ENCODE measurements around the gene C15orf40.
"Not testable (repeated sequence)": the region's sequence is repeated elsewhere in the genome, so short reads cannot be mapped to it uniquely, and the experiment has no call there.

Gene C15orf40

DNA sequence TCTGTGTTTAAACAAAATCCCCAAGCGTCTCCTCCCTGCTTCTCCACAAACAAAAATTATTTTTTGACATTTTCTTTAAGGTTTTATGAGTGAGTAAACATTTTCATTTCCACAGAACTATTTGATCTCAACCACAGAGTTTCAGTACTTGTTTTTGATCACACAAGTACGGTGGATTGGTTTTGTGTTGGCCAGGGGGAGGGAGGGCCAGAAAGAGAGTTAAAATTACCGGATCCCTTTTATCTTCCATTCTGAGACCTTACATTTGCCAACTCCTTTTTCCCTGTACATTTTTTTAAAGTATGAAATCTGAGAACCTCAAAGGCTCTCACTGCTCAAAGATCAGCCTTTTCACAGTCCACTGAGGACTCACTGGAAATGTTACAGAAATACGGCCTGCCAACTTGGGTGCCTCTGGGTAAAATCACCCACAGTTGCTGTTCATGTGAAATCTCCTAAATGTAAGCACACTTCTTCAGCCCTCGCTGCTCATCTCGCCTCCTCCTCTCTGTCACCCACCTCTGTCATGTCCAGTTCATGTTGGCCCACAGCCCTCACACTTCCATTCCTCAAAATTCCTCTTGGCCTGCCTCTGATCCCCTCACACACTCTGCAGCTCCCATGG, 60.6 kb downstream of the C15orf40 start:
- no peak for DNase-seq

DNA sequence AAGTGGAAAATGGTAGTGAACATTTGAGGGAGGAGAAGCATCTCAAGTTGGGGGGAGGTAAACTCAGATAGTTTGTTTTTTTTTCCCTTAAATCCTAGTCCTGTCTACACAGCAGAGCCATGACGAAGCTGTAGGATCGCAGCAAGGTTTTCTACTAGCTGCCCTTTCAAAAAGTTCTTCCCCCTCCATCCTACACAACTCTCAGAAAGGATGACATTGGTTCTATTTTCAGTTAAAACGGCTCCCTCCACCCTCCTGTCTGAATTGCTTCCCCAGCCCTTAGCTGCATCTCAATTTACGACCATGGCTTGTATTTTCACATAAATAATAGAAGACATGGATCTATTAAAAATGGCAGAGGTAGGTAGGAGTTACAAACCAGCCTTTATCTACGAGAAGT, 61.1 kb downstream of the C15orf40 start:
- DNase-seq, result no peak

DNA sequence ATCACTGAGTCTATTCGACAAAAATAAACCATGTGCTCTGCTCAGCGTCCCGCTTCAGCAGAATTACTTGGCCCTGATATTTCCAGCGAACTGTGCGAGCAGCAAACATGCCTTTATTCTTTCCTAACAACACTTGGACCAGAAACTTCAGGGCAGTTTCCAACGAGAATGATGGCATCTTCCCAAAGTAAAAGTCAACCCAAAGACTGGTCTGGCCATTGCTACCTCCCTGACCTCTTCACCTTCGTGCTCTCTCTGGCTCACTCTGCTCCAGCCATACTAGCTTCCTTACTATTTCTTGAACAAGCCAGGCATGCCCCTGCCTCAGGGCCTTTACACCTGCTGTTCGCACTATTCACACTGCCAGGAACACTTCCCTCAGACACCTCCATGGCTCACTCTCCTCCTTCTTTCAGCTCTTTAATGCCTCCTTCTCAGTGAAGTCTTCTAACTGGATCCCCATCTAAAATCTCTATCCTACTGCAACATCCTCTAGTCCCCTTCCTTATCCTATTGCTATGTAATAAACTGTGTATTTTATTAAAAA, 65.2 kb downstream of the C15orf40 start:
- no peak for DNase-seq

DNA sequence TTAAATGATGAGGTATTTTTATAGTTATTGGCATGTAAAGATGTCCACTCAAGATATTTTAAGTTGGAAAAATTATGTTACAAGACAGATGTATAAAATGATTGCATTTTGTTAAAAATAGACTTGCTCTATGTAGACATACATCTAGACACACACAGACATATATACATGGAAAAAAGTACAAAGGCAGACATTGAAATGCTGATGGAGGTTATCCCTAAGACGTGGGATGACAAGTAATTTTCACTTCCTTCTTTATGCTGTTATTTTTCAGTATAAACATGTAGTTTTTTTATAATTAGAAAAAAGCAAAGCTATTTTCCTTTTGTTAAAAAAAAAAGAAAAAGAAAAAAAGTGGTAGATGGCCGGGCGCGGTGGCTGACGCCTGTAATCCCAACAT, 66.1 kb downstream of the C15orf40 start:
- no peak for DNase-seq

DNA sequence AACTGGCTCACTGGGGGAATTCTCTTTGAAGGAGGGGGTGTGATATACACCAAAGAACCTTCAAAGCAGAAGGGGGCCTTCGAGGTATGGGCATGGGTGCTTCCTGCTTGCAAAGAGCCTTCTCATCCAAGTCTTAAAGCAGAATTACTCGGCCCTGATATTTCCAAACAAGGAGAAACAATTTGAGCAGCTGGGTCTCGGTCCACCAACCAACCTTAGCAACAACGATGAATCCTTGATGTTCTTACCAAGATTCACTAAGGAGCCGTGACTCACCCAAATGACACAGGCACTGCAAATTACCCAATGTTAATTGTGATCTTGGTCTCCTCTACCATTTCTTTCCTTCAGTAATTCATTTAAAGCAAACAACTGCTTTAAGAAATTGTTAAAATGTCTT, 66.6 kb downstream of the C15orf40 start:
- DNase-seq, result no peak

DNA sequence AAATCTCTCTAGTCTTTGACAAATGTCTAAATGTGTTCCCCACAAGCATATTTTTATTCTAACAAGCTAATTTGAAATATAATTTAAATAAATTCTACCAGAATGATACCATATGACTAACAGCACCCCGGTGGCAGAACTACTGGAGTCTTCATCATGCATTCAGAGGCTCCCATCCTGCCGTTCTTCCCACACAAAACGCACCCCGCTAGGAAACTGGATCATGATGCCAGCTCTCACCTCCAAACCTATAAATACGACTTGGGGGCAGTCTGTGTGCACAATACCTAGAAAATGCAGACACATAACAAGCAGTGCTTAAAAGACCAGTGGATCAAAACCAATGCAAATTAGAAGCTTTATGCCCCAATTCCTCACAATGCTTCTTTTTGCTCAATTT, 67.4 kb downstream of the C15orf40 start:
- DNase-seq, result no peak

DNA sequence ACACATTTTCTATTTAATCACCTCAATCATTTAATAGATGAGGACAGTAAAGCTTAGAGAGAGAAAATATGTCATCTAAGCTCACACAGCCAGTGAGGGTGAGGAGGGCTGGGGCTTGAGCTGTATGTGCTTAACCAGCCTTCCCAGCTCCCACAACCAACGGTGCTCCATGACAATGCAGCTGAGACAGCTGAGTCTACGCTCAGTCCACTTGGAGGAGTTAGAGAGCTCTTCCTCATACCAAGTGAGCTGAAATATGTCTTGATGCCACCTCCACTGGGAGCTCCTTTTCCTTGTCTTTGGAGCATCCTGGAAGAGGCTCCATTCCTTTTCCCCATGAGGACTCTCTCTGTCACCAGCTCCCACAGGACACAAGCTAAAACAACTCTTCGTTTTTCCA, 68.3 kb downstream of the C15orf40 start:
- DNase-seq, result no peak

DNA sequence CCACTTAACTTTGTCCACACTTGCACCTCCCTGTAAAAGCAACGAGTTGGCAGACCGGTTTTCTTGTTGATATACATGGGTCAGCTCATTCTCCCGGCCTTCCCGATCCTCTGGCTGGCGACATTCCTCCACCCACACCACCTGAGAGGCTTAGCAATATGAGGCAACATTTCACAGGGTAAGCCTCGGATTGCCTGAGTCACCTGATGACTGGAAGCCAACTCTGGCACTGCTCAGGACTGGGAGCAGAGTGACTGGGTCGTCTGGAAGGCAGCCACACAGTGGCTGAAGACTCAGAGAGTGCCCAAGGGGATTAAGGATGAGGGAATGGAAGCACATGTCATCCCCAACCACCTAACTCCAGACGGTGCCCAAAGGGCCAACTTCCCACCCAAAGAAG, 68.7 kb downstream of the C15orf40 start:
- no peak for DNase-seq

DNA sequence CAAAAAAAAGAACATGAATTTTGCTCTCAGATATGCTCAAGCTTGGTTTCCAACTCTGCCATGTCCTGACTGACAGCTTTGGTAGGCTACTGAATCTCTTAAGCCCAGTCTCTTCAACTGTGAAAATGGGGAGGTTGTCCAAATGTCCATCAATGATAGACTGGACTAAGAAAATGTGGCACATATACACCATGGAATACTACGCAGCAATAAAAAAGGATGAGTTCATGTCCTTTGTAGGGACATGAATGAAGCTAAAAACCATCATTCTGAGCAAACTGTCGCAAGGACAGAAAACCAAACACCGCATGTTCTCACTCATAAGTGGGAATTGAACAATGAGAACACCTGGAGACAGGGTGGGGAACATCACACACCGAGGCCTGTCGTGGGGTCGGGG, 71.8 kb downstream of the C15orf40 start:
- not testable (repeated sequence) for DNase-seq
